AG09309 (cell line): ENCODE data around the gene C1orf94.

ENCODE experiments used
- DNase-seq: peaks from one replicate; pipeline ENCODE4 v3.0.0-alpha.2; 2010; ENCODE audit warnings: low read depth
- H3K4me3 ChIP-seq: 2 replicates; pipeline ENCODE4 v1.5.1; 2011; ENCODE audit warnings: mild to moderate bottlenecking, low read depth, low read length, moderate library complexity; ENCODE audit not compliant: control insufficient read depth
- CTCF ChIP-seq: IDR thresholded peaks from 2 replicates; pipeline ENCODE4 v1.5.1; 2011; ENCODE audit warnings: mild to moderate bottlenecking, low read depth, low read length, inconsistent platforms; ENCODE audit not compliant: insufficient read depth, control insufficient read depth; ENCODE audit errors: missing control alignments

The C1orf94 gene

GRCh38 chr1:34131396-34132160 is 45.1 kb upstream of the C1orf94 start:
- no peak for TF ChIP-seq CTCF
- H3K4me3 ChIP-seq, result no peak overlapping the region
- DNase-seq, result no peak

- no peak for DNase-seq
- H3K4me3 ChIP-seq, result no peak overlapping the region
- TF ChIP-seq CTCF, result no peak
Observed at GRCh38 chr1:34132161-34132420, 44.6 kb upstream of the C1orf94 start.

- DNase-seq, result no peak
- TF ChIP-seq CTCF, result no peak
- H3K4me3 ChIP-seq, result no peak overlapping the region
Observed at GRCh38 chr1:34137411-34137810, 39.3 kb upstream of the C1orf94 start.

GRCh38 chr1:34140011-34140676 is 36.6 kb upstream of the C1orf94 start:
- no peak for TF ChIP-seq CTCF
- H3K4me3 ChIP-seq, result no peak overlapping the region
- no peak for DNase-seq

- H3K4me3 ChIP-seq, result no peak overlapping the region
- no peak for TF ChIP-seq CTCF
- no peak for DNase-seq
Observed at GRCh38 chr1:34143975-34144374, 32.7 kb upstream of the C1orf94 start.

- no peak overlapping the region for H3K4me3 ChIP-seq
- no peak for DNase-seq
- no peak for TF ChIP-seq CTCF
Observed at GRCh38 chr1:34144766-34145165, 31.9 kb upstream of the C1orf94 start.
